Keratinocyte (primary cell): ENCODE results near the gene MYH9.
"Not testable (repeated sequence)": the region's sequence is repeated elsewhere in the genome, so short reads cannot be mapped to it uniquely, and the experiment has no call there.

Experiments used
- EZH2 ChIP-seq: IDR thresholded peaks from one replicate; pipeline ENCODE4 v1.6.1; 2012; ENCODE audit warnings: inconsistent platforms, mild to moderate bottlenecking, low read length, moderate library complexity
- TF ChIP-seq, protein P1 (sequence below), 3 experiments: IDR thresholded peaks in 1 of 3; conservative IDR thresholded peaks in 1 of 3; optimal IDR thresholded peaks in 1 of 3; 2 replicates in 2 of 3; 3 replicates in 1 of 3; pipeline versions ENCODE3 to v1.5.1; 2011; ENCODE audit warnings: low read length in 3 of 3, mild to moderate bottlenecking in 3 of 3, moderate library complexity in 2 of 3, control low read depth in 1 of 3, inconsistent platforms in 1 of 3; ENCODE audit not compliant: insufficient read depth in 2 of 3; ENCODE audit errors: extremely low read depth in 1 of 3

DNA sequence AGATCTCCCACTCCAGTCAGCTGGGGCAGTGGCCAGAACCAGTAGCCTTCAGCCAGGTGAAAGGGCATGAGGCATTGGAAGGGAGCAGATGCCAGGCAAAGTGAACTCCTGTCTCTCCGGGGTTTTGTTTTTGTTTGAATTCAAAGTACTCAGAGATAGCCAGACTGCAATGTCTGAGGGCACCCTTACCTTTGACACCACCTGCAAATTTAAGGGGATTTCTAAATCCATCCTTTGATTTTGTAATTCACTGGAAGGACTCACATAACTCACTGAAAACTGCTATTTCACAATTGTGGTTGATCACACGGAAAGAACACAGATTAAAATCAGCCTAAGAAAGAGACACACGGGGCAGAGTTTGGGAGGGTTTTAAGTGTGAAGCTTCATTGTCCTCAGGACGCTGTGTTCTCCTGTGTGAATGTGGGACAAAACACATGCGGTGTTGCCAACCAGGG lies 124.5 kb downstream of the MYH9 start:
- TF ChIP-seq, protein P1, sequence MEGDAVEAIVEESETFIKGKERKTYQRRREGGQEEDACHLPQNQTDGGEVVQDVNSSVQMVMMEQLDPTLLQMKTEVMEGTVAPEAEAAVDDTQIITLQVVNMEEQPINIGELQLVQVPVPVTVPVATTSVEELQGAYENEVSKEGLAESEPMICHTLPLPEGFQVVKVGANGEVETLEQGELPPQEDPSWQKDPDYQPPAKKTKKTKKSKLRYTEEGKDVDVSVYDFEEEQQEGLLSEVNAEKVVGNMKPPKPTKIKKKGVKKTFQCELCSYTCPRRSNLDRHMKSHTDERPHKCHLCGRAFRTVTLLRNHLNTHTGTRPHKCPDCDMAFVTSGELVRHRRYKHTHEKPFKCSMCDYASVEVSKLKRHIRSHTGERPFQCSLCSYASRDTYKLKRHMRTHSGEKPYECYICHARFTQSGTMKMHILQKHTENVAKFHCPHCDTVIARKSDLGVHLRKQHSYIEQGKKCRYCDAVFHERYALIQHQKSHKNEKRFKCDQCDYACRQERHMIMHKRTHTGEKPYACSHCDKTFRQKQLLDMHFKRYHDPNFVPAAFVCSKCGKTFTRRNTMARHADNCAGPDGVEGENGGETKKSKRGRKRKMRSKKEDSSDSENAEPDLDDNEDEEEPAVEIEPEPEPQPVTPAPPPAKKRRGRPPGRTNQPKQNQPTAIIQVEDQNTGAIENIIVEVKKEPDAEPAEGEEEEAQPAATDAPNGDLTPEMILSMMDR (optimal IDR thresholded peaks at IDR 0.05 in 1 of 3, IDR thresholded peaks at IDR 0.05 in 1 of 3, conservative IDR thresholded peaks at IDR 0.05 in 1 of 3; ENCODE audit: extremely low read depth in 1 of 3, insufficient read depth in 2 of 3, low read length in 3 of 3): not testable (repeated sequence)
- not testable (repeated sequence) for TF ChIP-seq EZH2
